ENCODE data around the gene KCNMA1.

KCNMA1 gene

DNA sequence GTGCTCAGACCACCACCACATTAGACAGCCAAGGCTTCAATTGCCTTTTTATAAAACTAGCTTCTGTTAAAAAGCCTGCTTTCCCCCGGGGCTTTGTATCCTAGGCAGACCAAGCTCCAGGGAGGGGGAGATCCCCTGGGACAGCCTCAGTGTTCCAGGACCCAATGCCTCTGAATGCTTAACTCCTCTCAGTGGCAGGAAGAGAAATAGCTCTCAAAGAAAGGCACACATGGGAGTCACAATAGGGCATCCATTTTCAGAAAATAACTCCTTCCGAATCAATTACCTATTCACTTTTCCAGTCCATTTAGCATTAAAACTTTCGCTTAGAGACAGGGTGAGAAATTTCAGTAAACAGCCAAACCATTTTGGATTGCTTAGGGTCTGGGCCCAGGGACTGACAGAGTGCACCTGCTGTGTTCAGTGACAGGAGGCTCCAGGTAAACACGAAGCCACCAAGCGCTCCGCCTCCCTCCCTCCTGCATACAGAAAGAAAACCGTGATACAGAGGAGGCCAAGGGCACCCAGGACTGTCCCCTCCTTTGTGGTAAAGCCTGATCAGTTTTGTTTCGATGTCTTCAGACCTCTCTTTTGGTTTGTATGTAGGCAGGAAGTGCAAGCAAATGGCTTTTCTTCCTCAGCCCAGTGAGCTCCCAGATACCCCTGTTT, 599.7 kb downstream of the KCNMA1 start:
- no peak for DNase-seq (ENCODE audit: low spot score)

DNA sequence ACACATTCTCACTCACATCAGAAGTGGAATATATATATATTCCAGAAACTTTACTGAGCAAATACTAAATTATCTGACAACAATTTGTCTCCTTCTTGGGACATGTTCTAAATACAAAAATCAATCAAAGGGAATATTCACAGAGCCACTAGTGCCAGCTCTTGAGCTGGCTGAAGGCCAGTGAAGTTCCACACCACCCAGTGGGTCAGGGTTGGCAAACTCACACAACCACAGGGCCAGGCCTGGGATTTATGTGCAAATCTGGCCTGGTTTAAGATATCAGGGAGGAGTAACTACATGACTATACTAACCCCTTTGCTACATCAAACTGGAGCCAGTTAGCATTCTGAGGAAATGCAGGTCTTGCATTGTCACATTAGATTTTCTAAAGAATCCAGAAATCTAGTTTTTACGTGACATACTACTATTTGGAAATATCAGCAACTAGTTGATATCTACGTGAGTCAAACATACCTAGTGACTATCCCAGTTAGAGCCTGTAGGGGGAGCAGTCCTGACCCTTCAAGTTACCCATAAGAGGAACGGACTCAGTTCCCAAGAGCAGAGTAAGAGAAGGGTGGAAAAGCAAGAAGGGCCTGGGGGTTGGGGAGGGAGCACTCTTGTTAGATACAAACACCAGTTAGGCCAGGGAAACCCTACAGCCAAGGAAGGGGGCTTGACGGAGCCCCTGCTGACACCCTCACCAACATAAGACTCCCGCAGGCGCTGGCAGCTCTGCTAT, 600.4 kb downstream of the KCNMA1 start:
- DNase-seq (ENCODE audit: low spot score) = peak; percentile 53

DNA sequence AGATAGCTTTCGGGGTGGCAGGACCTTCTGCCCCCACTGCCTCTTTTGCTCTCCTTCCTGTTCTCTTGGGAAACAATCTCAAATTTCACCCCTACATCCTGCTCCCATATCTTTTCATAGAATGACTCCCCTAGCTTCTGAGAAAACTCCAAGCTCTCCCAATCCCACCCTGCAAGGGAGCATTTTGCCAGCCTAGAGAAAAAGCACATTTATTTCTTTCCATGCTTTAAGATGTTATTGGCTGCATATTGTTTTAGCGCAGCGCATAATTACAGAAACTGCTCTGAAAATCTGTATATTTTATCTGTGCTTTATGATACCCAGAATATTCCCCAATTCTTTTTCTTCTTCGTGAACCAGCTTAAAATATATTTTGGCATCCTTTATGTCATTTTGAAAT, 601.3 kb downstream of the KCNMA1 start:
- no peak for DNase-seq (ENCODE audit: low spot score)

DNA sequence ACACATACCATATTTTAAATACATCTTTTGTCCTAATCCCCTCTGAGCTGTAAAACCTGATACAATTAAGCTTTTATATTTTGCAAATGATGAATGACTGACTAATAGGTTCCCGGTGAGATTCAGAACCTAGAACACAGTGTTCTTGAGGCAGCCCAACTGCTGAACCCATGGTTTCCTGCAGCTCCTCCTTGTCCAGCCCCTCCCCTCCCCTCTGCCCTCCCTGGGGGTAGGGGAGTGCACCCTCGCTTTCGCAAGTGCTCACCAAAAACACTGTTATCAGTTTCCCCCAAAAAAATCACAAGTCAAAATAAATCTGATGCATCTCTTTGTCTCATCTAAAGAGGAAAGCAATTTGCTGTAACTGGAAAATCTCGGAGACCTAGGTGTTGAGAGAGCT, 602.8 kb downstream of the KCNMA1 start:
- no peak for DNase-seq (ENCODE audit: low spot score)

DNA sequence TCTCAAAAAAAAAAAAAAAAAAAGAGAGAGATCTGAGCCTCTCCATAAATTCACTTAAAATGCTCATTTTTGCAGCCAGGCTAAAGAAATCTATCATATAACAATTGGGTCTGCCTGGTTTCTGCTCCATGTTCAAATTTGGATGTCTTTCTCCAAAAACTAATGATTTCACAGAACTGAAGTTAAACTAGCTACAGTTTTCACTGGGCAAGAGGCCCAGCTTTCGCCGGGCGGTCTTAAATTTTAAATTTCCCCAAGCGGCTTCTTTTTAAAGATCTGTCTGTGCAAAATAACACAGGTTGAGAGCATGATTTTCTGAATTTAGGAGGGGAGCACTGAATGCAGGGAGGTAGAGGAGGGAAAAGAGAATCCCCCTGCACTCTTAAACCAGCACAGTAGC, 603.4 kb downstream of the KCNMA1 start:
- DNase-seq (ENCODE audit: low spot score) = no peak

DNA sequence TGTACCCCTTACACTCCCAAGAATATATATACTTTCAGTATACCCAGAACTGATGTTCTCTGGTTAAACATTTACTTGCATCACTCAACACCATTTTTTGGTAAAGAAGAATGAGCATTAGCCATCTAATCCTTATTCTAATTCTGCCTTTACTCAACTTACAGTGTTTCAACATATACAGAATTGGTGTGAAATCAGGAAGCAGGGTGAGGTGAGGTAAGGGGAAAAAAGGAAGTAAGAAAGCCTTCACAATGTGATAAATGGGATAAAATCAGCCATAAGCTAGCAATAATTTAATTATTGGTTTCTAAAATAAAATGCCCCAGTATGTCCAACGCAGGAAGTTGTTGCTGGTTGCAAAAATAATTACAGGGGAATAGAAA, 605.4 kb downstream of the KCNMA1 start:
- no peak for DNase-seq (ENCODE audit: low spot score)

DNA sequence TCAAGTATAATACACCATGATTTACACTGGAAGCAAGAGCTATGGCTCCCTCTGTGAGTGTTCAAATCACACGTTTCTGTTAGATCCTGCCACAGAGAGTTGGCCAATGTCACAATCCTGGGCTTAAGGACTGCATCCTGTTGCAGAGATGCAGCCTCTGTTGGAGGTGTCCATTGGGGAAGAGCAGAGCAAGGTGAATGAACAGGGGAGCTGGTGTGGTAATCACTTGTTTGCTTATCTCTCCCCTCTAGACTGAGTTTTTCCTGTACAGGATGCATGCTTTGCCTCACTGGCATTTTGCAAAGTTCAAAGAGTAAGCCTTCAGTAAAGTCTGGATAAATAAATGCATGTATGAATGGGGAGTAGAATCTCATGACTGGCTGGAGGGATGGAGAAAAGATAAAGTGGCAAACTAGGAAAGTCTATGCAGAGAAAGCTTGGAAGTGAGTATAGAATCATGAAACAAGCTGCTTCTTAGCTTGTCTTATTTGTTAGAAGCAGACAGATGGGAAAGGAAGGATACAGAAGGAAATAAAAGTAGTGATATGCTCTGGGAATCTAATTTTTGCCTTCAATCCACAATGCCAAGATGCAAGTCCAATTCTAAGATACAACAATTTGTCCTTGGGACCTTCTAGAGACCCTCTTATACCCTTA, 605.9 kb downstream of the KCNMA1 start:
- DNase-seq (ENCODE audit: low spot score) = no peak

DNA sequence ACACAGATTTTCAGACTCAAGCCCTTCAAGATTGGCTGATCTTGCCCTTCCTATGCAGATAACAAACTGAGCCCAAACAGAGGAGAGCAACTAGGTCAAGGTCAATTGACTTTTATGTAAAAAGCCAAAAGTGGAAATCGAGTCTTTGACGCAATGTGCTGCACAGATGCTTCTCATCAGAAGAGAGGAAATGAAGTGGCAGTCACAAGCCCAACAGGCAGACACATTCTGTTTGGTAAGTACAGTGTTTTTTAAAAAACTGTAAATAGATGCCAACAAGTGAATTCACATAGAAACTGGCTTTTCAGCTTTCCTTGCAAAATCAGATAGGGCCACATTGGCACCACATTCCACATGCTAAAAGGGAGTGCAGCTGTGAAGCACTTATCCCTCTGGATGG, 606.6 kb downstream of the KCNMA1 start:
- no peak for DNase-seq (ENCODE audit: low spot score)

DNA sequence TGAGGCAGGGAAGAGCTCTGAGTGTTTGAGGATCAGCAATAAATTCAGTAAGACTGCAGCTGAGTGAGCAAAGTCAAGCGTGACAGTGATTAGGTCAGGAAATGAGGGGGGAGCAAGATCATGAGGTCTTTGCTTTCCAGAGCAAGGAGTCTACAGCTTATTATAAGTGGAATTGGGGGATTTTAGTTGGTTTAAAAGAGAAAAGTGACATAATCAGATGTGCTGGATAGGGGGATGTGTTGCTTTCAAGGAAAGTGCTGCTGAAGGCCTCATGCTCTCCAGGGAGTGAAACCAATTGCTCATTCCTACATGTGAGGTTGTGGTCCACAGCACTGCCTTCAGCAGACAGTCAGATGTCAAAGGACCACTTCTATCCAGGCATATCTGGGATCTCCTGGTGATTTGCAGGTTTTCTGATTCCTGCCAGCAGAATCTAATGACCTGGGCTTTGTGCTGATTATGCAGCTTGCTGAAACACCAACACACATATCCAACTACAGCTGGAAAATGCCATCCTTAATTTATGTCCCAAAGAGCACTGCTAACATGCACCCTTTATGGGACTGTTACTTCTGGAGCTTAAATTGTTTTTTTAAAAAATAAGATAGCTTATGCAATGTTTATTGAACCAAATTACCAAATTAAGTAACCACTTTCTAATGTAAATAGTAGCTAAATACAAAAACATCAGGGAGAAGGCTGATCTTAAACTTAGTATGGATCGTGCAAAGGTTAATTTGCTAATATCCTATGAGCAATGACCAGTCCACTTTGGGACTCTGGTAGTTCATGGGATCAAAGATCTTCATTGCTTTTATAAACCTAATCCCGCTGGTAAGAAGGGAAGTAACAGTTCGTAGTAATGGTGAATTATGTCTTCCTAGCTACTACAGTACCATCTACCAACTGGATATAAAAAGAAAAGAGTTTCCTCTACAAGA, 607.6 kb downstream of the KCNMA1 start:
- DNase-seq (ENCODE audit: low spot score) = no peak

DNA sequence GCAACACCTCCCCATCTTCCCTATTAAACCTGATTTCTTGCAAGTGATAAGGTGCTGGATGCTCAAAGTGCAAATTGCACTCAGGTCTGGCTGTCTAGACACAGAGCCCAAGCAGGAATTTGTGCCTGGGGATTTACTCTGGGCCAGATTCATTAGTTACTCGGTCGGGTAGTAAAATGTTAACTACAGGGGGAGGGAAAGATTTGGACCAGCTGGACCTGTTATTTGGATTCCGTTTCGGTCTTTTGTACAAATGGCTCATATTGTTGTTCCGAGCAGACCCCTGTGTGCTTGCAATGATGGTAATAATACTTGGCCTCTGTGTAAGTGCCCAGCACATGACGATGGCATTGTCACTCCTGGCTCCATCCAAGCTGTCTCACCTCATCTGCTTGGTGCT, 609.6 kb downstream of the KCNMA1 start:
- no peak for DNase-seq (ENCODE audit: low spot score)

DNA sequence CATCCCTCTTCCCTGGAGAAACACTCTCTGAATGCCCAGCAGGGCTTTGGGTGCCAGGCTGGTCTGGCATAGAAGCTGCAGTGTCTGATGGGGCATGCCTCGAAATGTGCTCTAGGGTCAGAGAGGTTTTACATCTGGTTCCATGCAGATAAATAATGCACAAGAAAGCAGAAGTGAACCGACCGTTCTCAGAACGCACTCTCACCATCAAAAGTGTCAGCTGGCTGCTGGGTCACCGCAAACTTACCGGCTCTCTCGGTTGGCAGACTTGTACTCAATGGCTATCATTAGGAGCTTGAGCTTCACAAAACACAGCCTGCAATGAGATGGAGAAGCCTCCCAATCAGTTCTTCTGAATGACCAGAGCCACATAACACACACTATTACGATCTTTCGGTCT, 610.0 kb downstream of the KCNMA1 start:
- DNase-seq (ENCODE audit: low spot score) = no peak

DNA sequence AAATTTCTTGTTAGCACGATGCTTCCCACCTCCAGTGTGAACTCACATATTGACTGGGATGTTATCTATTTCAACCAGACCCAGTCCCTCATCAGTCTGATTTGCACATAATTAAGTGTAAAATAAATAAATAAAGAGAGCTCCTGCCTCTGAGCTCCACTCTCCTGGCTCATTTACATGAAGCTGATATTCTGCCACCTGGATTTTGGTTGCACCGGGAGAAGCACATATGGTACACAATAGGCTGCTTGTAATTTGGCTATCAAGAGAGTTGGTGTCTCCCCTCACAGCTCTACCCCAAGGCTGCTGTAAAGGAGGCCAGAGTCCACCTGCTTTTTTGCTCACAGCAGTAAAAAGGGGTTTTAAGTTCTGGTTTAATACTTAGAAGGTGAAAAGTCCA, 610.5 kb downstream of the KCNMA1 start:
- no peak for DNase-seq (ENCODE audit: low spot score)

DNA sequence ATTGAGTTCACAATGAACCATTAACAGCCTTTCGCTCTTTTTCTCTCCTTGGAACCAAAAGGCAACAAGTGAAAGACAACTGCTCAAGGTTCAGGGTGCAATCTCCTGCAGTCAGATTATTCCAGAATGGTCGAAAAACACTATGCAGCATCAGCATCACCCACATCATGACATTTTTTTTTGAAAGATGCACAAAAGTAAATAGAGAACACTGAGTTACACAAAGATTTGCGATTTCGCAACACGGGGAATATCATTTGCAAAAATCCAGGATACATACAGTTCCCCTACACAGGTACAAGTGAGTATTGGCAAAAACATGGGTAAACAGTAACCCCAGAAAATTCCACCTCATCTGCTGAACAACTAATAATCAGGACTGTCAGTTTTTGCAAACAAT, 611.5 kb downstream of the KCNMA1 start:
- no peak for DNase-seq (ENCODE audit: low spot score)

DNA sequence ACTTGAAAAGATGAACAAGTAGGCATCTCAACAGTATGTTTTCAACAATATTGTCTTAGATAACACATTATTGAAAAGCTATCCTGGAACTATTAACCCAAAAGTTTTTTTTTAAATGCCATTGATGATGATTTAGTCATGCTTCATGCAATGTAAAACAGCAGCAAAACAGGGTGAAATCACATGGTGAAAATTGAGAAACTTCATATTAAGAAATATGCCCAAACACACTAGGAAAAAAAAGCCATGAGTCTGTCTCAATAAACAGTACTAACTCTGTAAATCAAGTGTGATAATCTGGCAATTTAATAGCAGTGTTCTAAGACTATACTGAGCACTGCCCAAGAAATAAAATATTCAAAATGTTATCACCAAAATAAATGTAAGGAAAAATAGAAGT, 613.1 kb downstream of the KCNMA1 start:
- DNase-seq (ENCODE audit: low spot score) = no peak

DNA sequence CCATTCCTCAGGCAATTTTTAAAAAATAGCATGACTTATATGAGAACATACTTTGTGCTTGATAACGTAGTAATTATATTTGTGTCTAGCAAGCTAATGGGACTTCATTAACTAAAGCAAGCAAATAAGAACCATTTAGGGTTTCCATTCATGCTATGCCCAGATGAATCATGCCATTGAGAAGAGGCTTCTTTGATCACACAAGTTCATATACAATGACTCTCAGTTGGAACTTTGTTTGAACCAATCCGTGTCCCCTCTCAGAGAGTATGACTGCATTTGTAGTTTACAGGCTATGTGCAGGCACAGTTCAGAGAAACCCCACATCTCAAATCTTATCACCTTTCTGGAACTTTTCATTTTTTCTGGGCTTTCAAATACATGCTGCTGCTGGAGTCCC, 614.2 kb downstream of the KCNMA1 start:
- DNase-seq (ENCODE audit: low spot score) = no peak

DNA sequence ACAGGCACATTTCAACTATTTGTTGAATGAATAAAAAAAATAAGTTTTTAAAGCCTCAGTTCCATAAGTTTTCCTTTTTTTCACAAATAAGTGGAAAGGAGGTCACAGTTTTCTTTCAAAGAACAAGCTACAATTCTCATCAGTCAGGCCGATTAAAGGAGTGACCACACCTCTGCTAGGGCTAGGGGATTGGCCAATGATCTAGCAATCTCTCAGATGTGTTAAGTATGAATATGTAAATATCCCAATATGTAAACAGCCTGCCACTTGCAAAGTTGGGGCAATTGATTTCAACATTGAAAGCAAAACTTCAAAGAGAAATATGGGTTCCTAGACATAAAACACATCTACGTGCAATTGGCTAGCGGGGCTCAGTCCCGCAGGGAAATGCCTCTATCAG, 614.9 kb downstream of the KCNMA1 start:
- no peak for DNase-seq (ENCODE audit: low spot score)

DNA sequence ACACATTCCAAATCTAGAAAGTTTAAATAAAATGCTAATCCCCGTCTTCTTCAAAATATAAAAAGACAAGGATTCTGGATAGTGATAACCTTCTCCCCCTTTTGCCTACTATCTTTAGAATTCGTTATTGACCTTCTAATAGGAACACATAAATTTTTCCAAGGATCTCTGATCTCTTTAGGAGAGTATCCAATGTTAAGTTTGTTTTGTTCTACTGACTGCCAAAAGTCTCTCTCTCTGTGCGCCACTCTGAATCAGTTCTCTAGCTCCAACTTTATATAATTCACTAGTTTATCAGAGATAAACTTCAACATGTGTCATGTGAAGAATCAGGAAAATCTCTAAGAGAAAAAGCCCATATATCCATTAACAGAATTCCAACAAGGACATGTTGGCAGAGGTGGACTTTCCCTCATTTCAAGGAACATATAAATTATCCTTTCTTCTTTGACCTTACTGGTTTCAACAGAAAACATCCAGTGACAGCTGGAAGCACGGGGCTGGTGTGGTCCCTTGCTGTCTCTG, 615.6 kb downstream of the KCNMA1 start:
- no peak for DNase-seq (ENCODE audit: low spot score)

DNA sequence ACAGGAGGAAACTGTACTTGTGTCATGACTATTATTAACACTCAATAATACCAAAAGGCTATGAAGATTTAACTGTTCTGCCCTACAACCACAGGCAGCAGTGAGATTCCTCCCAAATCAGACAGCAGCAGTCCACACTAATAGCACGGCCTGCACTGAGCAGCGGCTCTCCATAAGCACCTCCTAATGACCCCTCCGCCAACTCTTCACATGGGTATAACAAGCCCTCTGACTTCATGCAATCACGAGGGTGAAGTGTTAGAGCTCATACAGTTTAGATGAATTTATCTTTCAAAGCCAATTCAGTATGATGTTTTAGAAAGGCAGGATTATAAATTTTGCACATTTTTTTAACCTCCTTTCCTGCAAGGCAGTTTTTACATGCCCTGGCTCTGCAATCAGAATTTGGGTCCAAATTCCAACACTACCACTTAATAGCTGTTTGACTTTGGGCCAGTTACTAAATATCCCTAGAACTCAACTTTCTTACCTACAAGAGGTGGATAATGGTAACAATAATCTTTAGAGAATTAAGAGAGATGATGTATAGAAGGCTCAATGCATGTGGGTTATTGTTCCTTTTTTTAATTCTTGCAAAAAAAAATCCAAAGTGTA, 617.1 kb downstream of the KCNMA1 start:
- no peak for DNase-seq (ENCODE audit: low spot score)

DNA sequence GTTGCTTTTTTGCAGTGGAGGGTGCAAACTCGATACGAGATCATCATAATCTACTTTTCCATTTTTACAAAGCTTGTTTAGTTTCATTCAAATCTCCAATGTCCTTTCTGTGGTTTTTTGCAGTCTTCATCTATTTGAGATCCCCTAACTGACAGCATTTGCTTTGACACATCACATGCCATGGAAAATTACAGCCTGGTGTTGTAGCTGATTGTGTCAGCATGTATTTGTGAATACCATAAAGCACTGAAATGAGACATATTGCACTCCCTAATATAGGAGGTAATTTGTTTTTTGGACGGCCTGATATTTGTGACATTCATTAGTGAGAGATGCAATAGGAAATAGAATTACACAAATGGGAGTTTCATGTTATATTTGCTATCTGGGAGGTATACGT, 620.8 kb downstream of the KCNMA1 start:
- no peak for DNase-seq (ENCODE audit: low spot score)

DNA sequence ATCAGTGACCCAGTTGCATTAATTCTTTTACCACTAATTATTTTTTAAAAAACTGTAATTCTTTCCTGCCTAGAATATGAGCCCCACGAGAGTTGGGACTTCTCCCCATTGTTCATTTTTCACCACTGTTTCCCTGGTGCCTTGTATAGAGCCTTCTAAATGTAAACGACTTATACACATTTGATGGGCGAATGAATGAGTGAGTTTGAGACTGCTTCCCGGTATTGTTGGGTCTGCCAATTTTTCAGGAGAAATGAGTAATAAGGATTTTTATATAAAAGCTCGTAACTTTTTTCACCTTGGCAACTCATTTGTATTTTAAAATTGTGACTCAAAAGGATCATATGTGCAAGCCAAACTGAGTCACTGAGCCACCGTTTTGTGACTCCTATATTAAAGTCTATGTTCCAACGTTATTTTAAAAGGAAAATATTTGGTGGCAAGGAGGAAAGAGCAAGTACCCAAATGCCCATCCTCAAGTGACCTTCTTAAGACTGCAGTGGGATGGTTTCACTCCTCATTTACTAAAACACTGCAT, 621.3 kb downstream of the KCNMA1 start:
- DNase-seq (ENCODE audit: low spot score) = no peak

DNA sequence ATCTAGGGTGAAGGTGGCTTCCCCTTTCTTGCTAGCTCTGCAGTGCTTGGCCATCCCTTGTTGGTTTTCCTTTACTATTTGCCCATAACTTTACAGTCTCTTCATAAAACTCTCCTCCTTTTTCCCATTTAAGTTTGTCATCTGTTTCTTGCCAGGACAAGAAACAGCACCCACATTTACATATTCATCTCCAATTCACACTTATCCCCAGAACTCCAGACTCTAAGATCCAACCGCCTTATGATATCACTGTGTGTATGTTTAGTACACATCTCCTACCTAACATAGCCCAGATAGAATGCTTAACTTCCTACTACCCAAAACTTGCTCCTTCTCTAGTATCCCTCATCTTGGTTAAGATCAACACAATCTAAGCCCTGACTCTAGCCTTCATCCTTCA, 622.2 kb downstream of the KCNMA1 start:
- no peak for DNase-seq (ENCODE audit: low spot score)
